A549 treated with AZD9567 at 1 μM for 4 hours (cell line): ENCODE data around the gene TNFAIP8L1. TPM values are rescaled to one million over a fixed set of nuclear protein-coding genes. Genes with fewer than 3 reads are reported as not detected.

ENCODE experiments used
- total RNA-seq: library from RNA; stranded (reverse); fragments of 200-300 nt; extraction: Qiagen RNA extraction; gene quantifications from 5 replicates; pipeline ENCODE4 v1.2.3, GENCODE V29; 2022; ENCODE audit not compliant: insufficient read depth

TNFAIP8L1 gene
- 3.1 to 4.6 TPM (median 4.1 TPM) in 5 replicates for total RNA-seq

GRCh38 chr19:4638828-4639530 is at the start of gene TNFAIP8L1:
TSS of gene TNFAIP8L1 (plus strand) at chr19:4639516. CDS start at chr19:4651870, 12,354 bp downstream.

GRCh38 chr19:4669723-4670480 is 30.6 kb downstream of the TNFAIP8L1 start, which contains the start of gene MYDGF:
TSS of gene MYDGF (minus strand) at chr19:4670342. CDS start at chr19:4670334, 8 bp downstream.

Other genes with a start within 250 kb of the TNFAIP8L1 start
- gene SH3GL1, start 239.0 kb upstream of the TNFAIP8L1 start, total RNA-seq, result 46.8 to 63.3 TPM (median 59.2 TPM) in 5 replicates
- 21.3 to 23.7 TPM (median 22.3 TPM) in 5 replicates for gene CHAF1A, start 236.9 kb upstream of the TNFAIP8L1 start, total RNA-seq
- 56.1 to 61.9 TPM (median 57.8 TPM) in 5 replicates for gene UBXN6, start 181.7 kb upstream of the TNFAIP8L1 start, total RNA-seq
- gene HDGFL2, start 167.2 kb upstream of the TNFAIP8L1 start, total RNA-seq, result 22.6 to 33.1 TPM (median 27.5 TPM) in 5 replicates
- gene PLIN4, start 121.0 kb upstream of the TNFAIP8L1 start, total RNA-seq, result 0.08 to 0.14 TPM (median 0.09 TPM) in 4 of 5 replicates, not detected in the other
- 0.11 to 0.26 TPM (median 0.15 TPM) in 4 of 5 replicates, not detected in the other for gene PLIN5, start 104.3 kb upstream of the TNFAIP8L1 start, total RNA-seq
- 0.07 to 0.23 TPM (median 0.22 TPM) in 3 of 5 replicates, not detected in the others for gene LRG1, start 99.5 kb upstream of the TNFAIP8L1 start, total RNA-seq
- 4.6 to 6.0 TPM (median 5.2 TPM) in 5 replicates for gene SEMA6B, start 79.8 kb upstream of the TNFAIP8L1 start, total RNA-seq
- 103 to 139 TPM (median 138 TPM) in 5 replicates for gene MYDGF, start 30.8 kb downstream of the TNFAIP8L1 start, total RNA-seq
- 48.1 to 60.1 TPM (median 57.2 TPM) in 5 replicates for gene DPP9, start 84.3 kb downstream of the TNFAIP8L1 start, total RNA-seq
- 5.4 to 6.5 TPM (median 5.8 TPM) in 5 replicates for gene FEM1A, start 152.2 kb downstream of the TNFAIP8L1 start, total RNA-seq
- 6.9 to 9.4 TPM (median 9.3 TPM) in 5 replicates for gene TICAM1, start 192.2 kb downstream of the TNFAIP8L1 start, total RNA-seq
- gene PLIN3, start 228.2 kb downstream of the TNFAIP8L1 start, total RNA-seq, result 136 to 156 TPM (median 141 TPM) in 5 replicates